A673 (cell line): Measurements from ENCODE around the gene SLC2A14. TPM values are rescaled to one million over a fixed set of nuclear protein-coding genes. Genes with fewer than 3 reads are reported as not detected.
A peak's percentile ranks its signal among the peaks of the same experiment; 100 is the strongest.
"Not testable (repeated sequence)": the region's sequence is repeated elsewhere in the genome, so short reads cannot be mapped to it uniquely, and the experiment has no call there.

Experiments
- BruUV-seq: library from RNA; stranded (reverse); fragments of 400-500 nt; replicated peaks from 2 replicates; lab custom pipeline; 2021; lab: Mats Ljungman, UMichigan
- CTCF ChIA-PET: fragments of 300-600 bp; sonication (Branson Sonifier 250); formaldehyde crosslinking; loops from one replicate; lab custom pipeline; 2022; ENCODE audit warnings: antibody characterized with exemption; lab: Charles Lee
- POLR2A ChIA-PET: fragments of 300-600 bp; sonication (Branson Sonifier 250); formaldehyde crosslinking; loops from one replicate; lab custom pipeline; 2022; ENCODE audit warnings: antibody characterized with exemption; ENCODE audit not compliant: low non-redundant PET; lab: Charles Lee
- DNase-seq: peaks from one replicate; pipeline ENCODE4 v3.0.0-alpha.2; 2015; ENCODE audit warnings: low spot score
- H3K27ac ChIP-seq: fragments of 200-600 bp; sonication (generic); 2 replicates; pipeline ENCODE4 v1.5.1; 2016; ENCODE audit warnings: mixed run types, low read depth, mild to moderate bottlenecking, mixed read lengths, antibody characterized with exemption, low read length; ENCODE audit not compliant: poor library complexity, severe bottlenecking
- H3K27me3 ChIP-seq: fragments of 200-600 bp; sonication (generic); replicated peaks from 2 replicates; pipeline ENCODE4 v1.6.1; 2017; ENCODE audit warnings: mixed run types, low read depth, mild to moderate bottlenecking, mixed read lengths, antibody characterized with exemption, low read length; ENCODE audit not compliant: insufficient read depth, poor library complexity
- H3K36me3 ChIP-seq: fragments of 200-600 bp; sonication (generic); 2 replicates; pipeline ENCODE4 v1.6.1; 2016; ENCODE audit warnings: mixed run types, mild to moderate bottlenecking, mixed read lengths, antibody characterized with exemption, low read length; ENCODE audit not compliant: insufficient read depth, poor library complexity, severe bottlenecking
- H3K4me1 ChIP-seq: fragments of 200-600 bp; sonication (generic); 2 replicates; pipeline ENCODE4 v1.6.1; 2017; ENCODE audit warnings: mixed run types, mild to moderate bottlenecking, mixed read lengths, antibody characterized with exemption, low read length; ENCODE audit not compliant: insufficient read depth, poor library complexity, severe bottlenecking
- H3K4me3 ChIP-seq: fragments of 200-600 bp; sonication (generic); 2 replicates; pipeline ENCODE4 v1.5.1; 2016; ENCODE audit warnings: low read depth, mixed run types, mild to moderate bottlenecking, mixed read lengths, low read length; ENCODE audit not compliant: poor library complexity, severe bottlenecking
- H3K9me3 ChIP-seq: fragments of 200-600 bp; sonication (generic); 2 replicates; pipeline ENCODE4 v1.6.1; 2016; ENCODE audit warnings: mixed run types, low read depth, mild to moderate bottlenecking, mixed read lengths, antibody characterized with exemption, low read length; ENCODE audit not compliant: poor library complexity, severe bottlenecking
- CTCF ChIP-seq: fragments of 300-800, 200-600 bp; sonication (generic); conservative IDR thresholded peaks from 2 replicates; pipeline ENCODE4 v1.5.1; 2017; ENCODE audit warnings: low read depth, mild to moderate bottlenecking, antibody characterized with exemption, low read length, moderate library complexity, mixed read lengths
- EZH2 ChIP-seq: fragments of 200-600 bp; sonication (generic); IDR thresholded peaks from 2 replicates; pipeline ENCODE4 v1.6.1; 2017; ENCODE audit warnings: borderline replicate concordance, low read depth, mild to moderate bottlenecking, mixed read lengths, antibody characterized with exemption, low read length; ENCODE audit not compliant: poor library complexity, severe bottlenecking
- intact Hi-C: fragments of 100-400 bp; cut with micrococcal nuclease; formaldehyde crosslinking; loops from one replicate; pipeline ENCODE4 v1.10.0; 2022; ENCODE audit not compliant: unreplicated experiment
- total RNA-seq: library from RNA; stranded (reverse); gene quantifications from 2 replicates; pipeline ENCODE4 v1.2.3, GENCODE V29; 2021

SLC2A14 gene
- total RNA-seq, 1 experiment from 2014 or later, result 0.09 TPM

GRCh38 chr12:7832059-7832696, 40.5 kb downstream of the SLC2A14 start:
- ChIA-PET POLR2A (no interaction called here), CTCF (interaction anchor here (0.5 to 1.6 kb wide), 4 partner anchors 101 to 246 kb away, joined by 4 to 8 read pairs (median 5); no protein-coding TSS in a partner anchor)
- H3K9me3 ChIP-seq, result no peaks in the 10 kb centered on the region
- H3K36me3 ChIP-seq, result no peaks in the 10 kb centered on the region
- peak; percentile 79 for DNase-seq
- peaks cover 5% of the 10 kb centered on the region for H3K4me1 ChIP-seq
- H3K27ac ChIP-seq, result no peak overlapping the region
- intact Hi-C loops, result loop anchor here (5.0 kb wide), 1 partner anchor 160 kb away; no protein-coding TSS in a partner anchor
- no TSS peak for BruUV-seq
- H3K4me3 ChIP-seq, result no peak overlapping the region
- H3K27me3 ChIP-seq, result no peaks in the 10 kb centered on the region
- TF ChIP-seq CTCF (peak; percentile 76), EZH2 (no peak)

DNA sequence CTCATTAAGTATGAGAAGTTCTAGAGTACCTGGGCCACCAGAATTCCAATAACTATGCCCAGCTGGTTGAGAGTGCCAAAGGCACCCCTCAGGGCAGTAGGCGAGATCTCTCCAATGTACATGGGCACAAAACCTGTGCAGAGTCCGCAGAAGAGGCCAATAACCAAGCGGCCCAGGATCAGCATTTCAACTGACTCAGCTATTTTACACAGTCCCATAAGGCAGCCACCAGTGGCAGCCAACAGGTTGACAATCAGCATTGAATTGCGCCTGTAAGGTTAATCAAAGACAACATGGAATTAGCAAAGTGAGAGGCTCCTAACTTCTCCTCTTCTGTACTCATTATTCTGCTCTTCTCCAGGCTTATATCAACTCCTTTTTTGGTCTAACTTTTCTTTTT, 43.0 kb downstream of the SLC2A14 start:
- H3K27ac ChIP-seq, POLR2A ChIA-PET, H3K27me3 ChIP-seq, H3K36me3 ChIP-seq, BruUV-seq, DNase-seq, H3K9me3 ChIP-seq, H3K4me3 ChIP-seq, H3K4me1 ChIP-seq: not testable (repeated sequence)
- intact Hi-C loops, result loop anchor here (5.0 kb wide), 1 partner anchor 163 kb away; no protein-coding TSS in a partner anchor
- CTCF ChIA-PET, result interaction anchor here (0.6 to 0.7 kb wide), 2 partner anchors 140 to 847 kb away, joined by 4 to 6 read pairs; no protein-coding TSS in a partner anchor

DNA sequence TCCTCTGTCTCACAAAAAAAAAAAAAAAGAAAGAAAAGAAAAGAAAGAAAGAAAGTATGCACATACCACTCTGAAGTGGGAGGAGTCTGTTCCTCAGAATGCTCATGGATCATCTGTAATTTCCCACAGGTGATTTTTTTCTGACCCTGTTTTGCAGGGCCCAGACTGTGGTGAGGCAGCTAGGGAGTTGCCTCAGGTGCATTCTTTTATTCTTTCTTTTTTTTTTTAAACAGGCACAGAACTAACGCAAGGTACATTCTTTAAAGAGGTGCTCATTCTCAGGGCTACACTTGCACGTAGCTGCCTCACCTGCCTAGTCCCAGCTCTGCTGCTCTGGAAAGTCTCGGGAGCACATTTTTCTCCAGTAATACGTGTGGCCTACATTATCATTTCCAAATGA, 47.0 kb downstream of the SLC2A14 start:
- H3K9me3 ChIP-seq, H3K36me3 ChIP-seq, BruUV-seq, intact Hi-C loops, DNase-seq, H3K4me1 ChIP-seq, H3K27ac ChIP-seq, H3K4me3 ChIP-seq, H3K27me3 ChIP-seq: not testable (repeated sequence)
- ChIA-PET CTCF (interaction anchor here (0.7 kb wide), 1 partner anchor 169 kb away, joined by 4 read pairs; no protein-coding TSS in a partner anchor), POLR2A (interaction anchor here (0.7 kb wide), 1 partner anchor 427 kb away, joined by 6 read pairs; no protein-coding TSS in a partner anchor)

- ChIA-PET CTCF (interaction anchor here (0.6 to 1.9 kb wide), 7 partner anchors 101 to 1915 kb away, joined by 3 to 14 read pairs (median 4); no protein-coding TSS in a partner anchor), POLR2A (interaction anchor here (0.5 to 0.6 kb wide), 2 partner anchors 32 to 97 kb away, joined by 8 to 9 read pairs; no protein-coding TSS in a partner anchor)
- Histone ChIP-seq H3K9me3 (no peaks in the 10 kb centered on the region), H3K4me1 (no peaks in the 10 kb centered on the region), H3K36me3 (no peaks in the 10 kb centered on the region), H3K27me3 (no peaks in the 10 kb centered on the region), H3K4me3 (no peak overlapping the region), H3K27ac (no peak overlapping the region)
- intact Hi-C loops, result loop anchor here (1.0 kb wide), 1 partner anchor 130 kb away; no protein-coding TSS in a partner anchor
- TF ChIP-seq EZH2, result no peak
- peak; percentile 97 for TF ChIP-seq CTCF
- BruUV-seq, result no TSS peak
- peak; percentile 81 for DNase-seq
Observed at GRCh38 chr12:7806863-7807487, 65.7 kb downstream of the SLC2A14 start.

DNA sequence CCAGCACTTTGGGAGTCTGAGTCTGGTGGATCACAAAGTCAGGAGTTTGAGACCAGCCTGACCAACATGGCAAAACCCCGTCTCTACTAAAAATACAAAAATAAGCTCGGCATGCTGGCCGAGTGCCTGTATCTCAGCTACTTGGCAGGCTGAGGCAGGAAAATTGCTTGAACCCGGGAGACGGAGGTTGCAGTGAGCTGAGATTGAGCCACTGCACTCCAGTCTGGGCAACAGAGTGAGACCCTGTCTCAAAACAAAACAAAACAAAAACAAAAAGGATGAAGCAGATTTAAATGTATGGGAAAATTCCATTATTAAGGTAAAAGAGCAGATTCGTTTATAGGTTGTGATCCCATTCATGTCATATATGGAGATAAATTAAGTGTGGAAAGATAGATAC, 66.4 kb downstream of the SLC2A14 start:
- H3K4me1 ChIP-seq, H3K4me3 ChIP-seq, H3K36me3 ChIP-seq, DNase-seq, H3K27me3 ChIP-seq, H3K27ac ChIP-seq, BruUV-seq, H3K9me3 ChIP-seq, intact Hi-C loops: not testable (repeated sequence)
- CTCF ChIA-PET, result interaction anchor here (1.0 to 1.9 kb wide), 4 partner anchors 127 to 163 kb away, joined by 3 to 6 read pairs (median 4); no protein-coding TSS in a partner anchor
- POLR2A ChIA-PET, result interaction anchor here (0.5 kb wide), 1 partner anchor 97 kb away, joined by 8 read pairs; no protein-coding TSS in a partner anchor
